PC-3 (cell line): ENCODE data around the gene MAGI1. TPM values are rescaled to one million over a fixed set of nuclear protein-coding genes. Genes with fewer than 3 reads are reported as not detected.
"Not testable (repeated sequence)": the region's sequence is repeated elsewhere in the genome, so short reads cannot be mapped to it uniquely, and the experiment has no call there.

Experiments
- ATAC-seq: fragments of 200-7000 bp; cut with Tn5 transposase; 2 replicates; pipeline ENCODE4 v1.9.1; 2020; ENCODE audit warnings: mild to moderate bottlenecking, moderate library complexity
- BruUV-seq: library from RNA; stranded (reverse); fragments of 400-500 nt; replicated peaks from 2 replicates; lab custom pipeline; 2021; lab: Mats Ljungman, UMichigan
- CTCF ChIA-PET: fragments of 300-600 bp; sonication (Branson Sonifier 250); formaldehyde crosslinking; loops from one replicate; lab custom pipeline; 2022; ENCODE audit warnings: antibody characterized with exemption; lab: Charles Lee
- POLR2A ChIA-PET: fragments of 300-600 bp; sonication (Branson Sonifier 250); formaldehyde crosslinking; loops from one replicate; lab custom pipeline; 2022; ENCODE audit warnings: antibody characterized with exemption; ENCODE audit not compliant: unreplicated experiment; lab: Charles Lee
- DNase-seq: peaks from one replicate; pipeline ENCODE4 v3.0.0-alpha.2; 2015
- H2AFZ ChIP-seq: fragments of 300-600 bp; sonication (generic); 2 replicates; pipeline ENCODE4 v1.6.0; 2016; ENCODE audit warnings: antibody characterized with exemption, low read length
- H3F3A ChIP-seq: fragments of 300-600 bp; sonication (generic); one replicate; pipeline ENCODE4 v1.6.0; 2017; ENCODE audit warnings: antibody characterized with exemption, low read length, control low read depth, mild to moderate bottlenecking; ENCODE audit not compliant: unreplicated experiment
- H3K27ac ChIP-seq: fragments of 300-600 bp; sonication (generic); 2 replicates; pipeline ENCODE4 v1.5.1; 2016; ENCODE audit warnings: mild to moderate bottlenecking, low read length
- H3K27me3 ChIP-seq: fragments of 300-600 bp; sonication (generic); 2 replicates; pipeline ENCODE4 v1.6.1; 2016; ENCODE audit warnings: low read length, mixed read lengths
- H3K36me3 ChIP-seq: fragments of 300-600 bp; sonication (generic); 2 replicates; pipeline ENCODE4 v1.6.1; 2016; ENCODE audit warnings: low read depth, mixed run types, low read length, mixed read lengths
- H3K4me1 ChIP-seq: fragments of 300-600 bp; sonication (generic); 2 replicates; pipeline ENCODE4 v1.5.1; 2016; ENCODE audit warnings: low read length; ENCODE audit not compliant: insufficient read depth
- H3K4me2 ChIP-seq: fragments of 300-600 bp; sonication (generic); 2 replicates; pipeline ENCODE4 v1.6.0; 2016; ENCODE audit warnings: low read length
- H3K4me3 ChIP-seq: fragments of 300-600 bp; sonication (generic); 2 replicates; pipeline ENCODE4 v1.5.1; 2016; ENCODE audit warnings: mild to moderate bottlenecking, low read length, mixed read lengths
- H3K79me2 ChIP-seq: fragments of 300-600 bp; sonication (generic); 2 replicates; pipeline ENCODE4 v1.6.1; 2017; ENCODE audit warnings: low read length, mixed read lengths
- H3K9ac ChIP-seq: fragments of 300-600 bp; sonication (generic); 2 replicates; pipeline ENCODE4 v1.6.0; 2016; ENCODE audit warnings: mild to moderate bottlenecking, low read length
- H3K9me2 ChIP-seq: fragments of 300-600 bp; sonication (generic); replicated peaks from 2 replicates; pipeline ENCODE4 v1.6.1; 2016; ENCODE audit warnings: mixed run types, low read length, mixed read lengths
- H3K9me3 ChIP-seq: fragments of 300-600 bp; sonication (generic); 2 replicates; pipeline ENCODE4 v1.6.1; 2016; ENCODE audit warnings: low read length, mixed read lengths
- H4K20me1 ChIP-seq: fragments of 300-600 bp; sonication (generic); 2 replicates; pipeline ENCODE4 v1.6.1; 2016; ENCODE audit warnings: low read length, mixed read lengths
- CTCF ChIP-seq: fragments of 300-600 bp; sonication (generic); conservative IDR thresholded peaks from 2 replicates; pipeline ENCODE4 v1.5.1; 2017; ENCODE audit warnings: antibody characterized with exemption, low read depth, mild to moderate bottlenecking, low read length
- EZH2 ChIP-seq: fragments of 300-600 bp; sonication (generic); IDR thresholded peaks from one replicate; pipeline ENCODE4 v1.6.1; 2017; ENCODE audit warnings: antibody characterized with exemption, mild to moderate bottlenecking, low read length; ENCODE audit not compliant: unreplicated experiment
- EZH2phosphoT487 ChIP-seq: fragments of 300-600 bp; sonication (generic); IDR thresholded peaks from 2 replicates; pipeline ENCODE4 v1.6.1; 2018; ENCODE audit warnings: mild to moderate bottlenecking, antibody characterized with exemption, low read length, borderline replicate concordance
- intact Hi-C: fragments of 100-400 bp; cut with micrococcal nuclease; formaldehyde crosslinking; loops from 2 replicates; pipeline ENCODE4 v1.9.0; 2023
- total RNA-seq: library from RNA; depleted of rRNA; stranded (reverse); fragments of >200 nt; gene quantifications from 2 replicates; pipeline ENCODE4 v1.2.3, GENCODE V29; 2014

The MAGI1 gene
- total RNA-seq, 1 experiment from 2014 or later: 8.9 TPM

GRCh38 chr3:66028457-66028856, 10.3 kb downstream of the MAGI1 start:
- ATAC-seq (no peak), DNase-seq (no peak)
- CTCF ChIA-PET: no interaction called here
- no peak overlapping the region for H3K4me3 ChIP-seq
- no peak overlapping the region for H2AFZ ChIP-seq
- no peak overlapping the region for H3K9ac ChIP-seq
- H3K4me1 ChIP-seq: no peaks in the 10 kb centered on the region
- H3K36me3 ChIP-seq: no peaks in the 10 kb centered on the region
- peaks cover 9% of the 10 kb centered on the region for H3K79me2 ChIP-seq
- POLR2A ChIA-PET: no interaction called here
- no peaks in the 10 kb centered on the region for H4K20me1 ChIP-seq
- no peaks in the 10 kb centered on the region for H3K9me2 ChIP-seq
- no peaks in the 10 kb centered on the region for H3K27me3 ChIP-seq
- H3K4me2 ChIP-seq: no peak overlapping the region
- TF ChIP-seq EZH2phosphoT487 (no peak), EZH2 (no peak), CTCF (no peak)
- H3K27ac ChIP-seq: no peak overlapping the region
- no peaks in the 10 kb centered on the region for H3K9me3 ChIP-seq
- BruUV-seq: no TSS peak
- no peaks in the 10 kb centered on the region for H3F3A ChIP-seq
- intact Hi-C loops: no loop called here

DNA sequence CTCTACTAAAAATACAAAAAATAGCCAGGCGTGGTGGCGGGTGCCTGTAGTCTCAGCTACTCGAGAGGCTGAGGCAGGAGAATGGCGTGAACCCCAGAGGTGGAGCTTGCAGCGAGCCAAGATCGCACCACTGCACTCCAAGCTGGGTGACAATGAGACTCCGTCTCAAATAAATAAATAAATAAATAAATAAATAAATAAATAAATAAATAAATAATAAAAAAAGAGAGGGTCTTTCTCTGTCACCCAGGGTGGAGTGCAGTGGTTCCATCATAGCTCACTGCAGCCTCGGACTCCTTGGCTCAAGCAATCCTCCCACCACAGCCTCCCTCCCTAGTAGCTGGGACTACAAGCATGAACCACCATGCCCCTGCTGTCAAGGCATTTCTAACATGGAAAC, 11.6 kb downstream of the MAGI1 start:
- H3K27me3 ChIP-seq, H4K20me1 ChIP-seq, H3K9ac ChIP-seq, H3K27ac ChIP-seq, H2AFZ ChIP-seq, CTCF ChIA-PET, POLR2A ChIA-PET, H3K4me3 ChIP-seq, DNase-seq, H3K9me3 ChIP-seq, H3K36me3 ChIP-seq, ATAC-seq, BruUV-seq, H3F3A ChIP-seq, intact Hi-C loops, H3K9me2 ChIP-seq, H3K4me1 ChIP-seq, H3K4me2 ChIP-seq: not testable (repeated sequence)
- H3K79me2 ChIP-seq: peaks cover 11% of the 10 kb centered on the region; the same call in 1 of the 2 replicates

- Histone ChIP-seq H3K79me2 (peaks cover 26% of the 10 kb centered on the region; the same call in 1 of the 2 replicates), H3K4me1 (peaks cover 9% of the 10 kb centered on the region), H3K27ac (no peak overlapping the region), H3K9ac (no peak overlapping the region), H4K20me1 (no peaks in the 10 kb centered on the region), H3K27me3 (no peaks in the 10 kb centered on the region), H3K36me3 (no peaks in the 10 kb centered on the region), H3K4me3 (no peak overlapping the region), H2AFZ (no peak overlapping the region), H3K4me2 (no peak overlapping the region), H3F3A (no peaks in the 10 kb centered on the region), H3K9me3 (no peaks in the 10 kb centered on the region), H3K9me2 (no peaks in the 10 kb centered on the region)
- DNase-seq: no peak
- TF ChIP-seq CTCF (no peak), EZH2 (no peak), EZH2phosphoT487 (no peak)
- no TSS peak for BruUV-seq
- ChIA-PET CTCF (no interaction called here), POLR2A (no interaction called here)
- no peak for ATAC-seq
- intact Hi-C loops: no loop called here
These were observed 14.9 kb downstream of the MAGI1 start for GRCh38 chr3:66023738-66024385.
